Measurements from ENCODE around the gene GPR162.

Gene GPR162

DNA sequence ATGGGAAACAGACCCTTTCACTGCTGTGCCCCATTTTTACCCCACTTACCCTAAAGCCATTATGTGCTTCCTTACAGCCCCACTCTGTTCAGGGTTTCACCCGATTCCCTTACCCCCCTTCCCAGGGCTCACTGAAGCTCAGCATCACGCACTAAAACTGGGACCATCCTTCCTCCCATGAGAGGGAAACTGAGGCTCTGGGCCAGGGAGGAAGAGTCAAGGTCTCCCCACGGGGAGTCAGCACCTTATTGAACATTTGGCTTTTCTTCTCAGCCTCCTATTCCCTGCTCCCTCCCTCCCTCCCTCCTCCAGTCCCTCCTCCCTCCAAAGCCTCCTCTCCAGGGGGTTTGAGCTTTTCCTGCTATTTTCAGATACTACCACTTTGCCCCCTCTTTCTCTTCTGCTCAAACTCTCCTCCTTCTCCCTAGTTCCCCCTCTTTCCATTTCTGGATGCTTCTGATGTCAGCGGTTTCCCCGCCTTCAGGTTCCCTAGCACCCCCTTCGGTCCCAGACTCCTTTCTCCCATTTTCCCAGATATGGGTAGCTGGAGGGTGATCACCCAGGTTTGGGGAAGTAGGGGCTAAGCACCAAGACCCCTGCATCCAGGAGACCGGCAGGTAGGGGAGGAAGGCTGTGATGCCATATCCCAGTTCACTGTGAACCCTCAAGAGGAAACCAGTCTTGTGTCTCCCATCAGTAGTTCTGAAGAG lies 960 bp downstream of the GPR162 start:
- TF ChIP-seq TAF1 (IDR thresholded peaks at IDR 0.05; ENCODE audit: borderline replicate concordance, insufficient read depth, low read length): no peak
- TF ChIP-seq, protein P1, sequence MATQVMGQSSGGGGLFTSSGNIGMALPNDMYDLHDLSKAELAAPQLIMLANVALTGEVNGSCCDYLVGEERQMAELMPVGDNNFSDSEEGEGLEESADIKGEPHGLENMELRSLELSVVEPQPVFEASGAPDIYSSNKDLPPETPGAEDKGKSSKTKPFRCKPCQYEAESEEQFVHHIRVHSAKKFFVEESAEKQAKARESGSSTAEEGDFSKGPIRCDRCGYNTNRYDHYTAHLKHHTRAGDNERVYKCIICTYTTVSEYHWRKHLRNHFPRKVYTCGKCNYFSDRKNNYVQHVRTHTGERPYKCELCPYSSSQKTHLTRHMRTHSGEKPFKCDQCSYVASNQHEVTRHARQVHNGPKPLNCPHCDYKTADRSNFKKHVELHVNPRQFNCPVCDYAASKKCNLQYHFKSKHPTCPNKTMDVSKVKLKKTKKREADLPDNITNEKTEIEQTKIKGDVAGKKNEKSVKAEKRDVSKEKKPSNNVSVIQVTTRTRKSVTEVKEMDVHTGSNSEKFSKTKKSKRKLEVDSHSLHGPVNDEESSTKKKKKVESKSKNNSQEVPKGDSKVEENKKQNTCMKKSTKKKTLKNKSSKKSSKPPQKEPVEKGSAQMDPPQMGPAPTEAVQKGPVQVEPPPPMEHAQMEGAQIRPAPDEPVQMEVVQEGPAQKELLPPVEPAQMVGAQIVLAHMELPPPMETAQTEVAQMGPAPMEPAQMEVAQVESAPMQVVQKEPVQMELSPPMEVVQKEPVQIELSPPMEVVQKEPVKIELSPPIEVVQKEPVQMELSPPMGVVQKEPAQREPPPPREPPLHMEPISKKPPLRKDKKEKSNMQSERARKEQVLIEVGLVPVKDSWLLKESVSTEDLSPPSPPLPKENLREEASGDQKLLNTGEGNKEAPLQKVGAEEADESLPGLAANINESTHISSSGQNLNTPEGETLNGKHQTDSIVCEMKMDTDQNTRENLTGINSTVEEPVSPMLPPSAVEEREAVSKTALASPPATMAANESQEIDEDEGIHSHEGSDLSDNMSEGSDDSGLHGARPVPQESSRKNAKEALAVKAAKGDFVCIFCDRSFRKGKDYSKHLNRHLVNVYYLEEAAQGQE (IDR thresholded peaks at IDR 0.05; ENCODE audit: insufficient read depth in 1 of 2, low read depth in 2 of 2, low read length in 2 of 2): no peak
- no peak for TF ChIP-seq POLR2AphosphoS5 (IDR thresholded peaks at IDR 0.05; ENCODE audit: low read depth, low read length)
- no peak for TF ChIP-seq SIN3A (IDR thresholded peaks at IDR 0.05; ENCODE audit: borderline replicate concordance, insufficient read depth, low read length)
- no peak for TF ChIP-seq FOXP2 (optimal IDR thresholded peaks at IDR 0.05; ENCODE audit: borderline replicate concordance, extremely low read depth, extremely low read length, insufficient read depth)

DNA sequence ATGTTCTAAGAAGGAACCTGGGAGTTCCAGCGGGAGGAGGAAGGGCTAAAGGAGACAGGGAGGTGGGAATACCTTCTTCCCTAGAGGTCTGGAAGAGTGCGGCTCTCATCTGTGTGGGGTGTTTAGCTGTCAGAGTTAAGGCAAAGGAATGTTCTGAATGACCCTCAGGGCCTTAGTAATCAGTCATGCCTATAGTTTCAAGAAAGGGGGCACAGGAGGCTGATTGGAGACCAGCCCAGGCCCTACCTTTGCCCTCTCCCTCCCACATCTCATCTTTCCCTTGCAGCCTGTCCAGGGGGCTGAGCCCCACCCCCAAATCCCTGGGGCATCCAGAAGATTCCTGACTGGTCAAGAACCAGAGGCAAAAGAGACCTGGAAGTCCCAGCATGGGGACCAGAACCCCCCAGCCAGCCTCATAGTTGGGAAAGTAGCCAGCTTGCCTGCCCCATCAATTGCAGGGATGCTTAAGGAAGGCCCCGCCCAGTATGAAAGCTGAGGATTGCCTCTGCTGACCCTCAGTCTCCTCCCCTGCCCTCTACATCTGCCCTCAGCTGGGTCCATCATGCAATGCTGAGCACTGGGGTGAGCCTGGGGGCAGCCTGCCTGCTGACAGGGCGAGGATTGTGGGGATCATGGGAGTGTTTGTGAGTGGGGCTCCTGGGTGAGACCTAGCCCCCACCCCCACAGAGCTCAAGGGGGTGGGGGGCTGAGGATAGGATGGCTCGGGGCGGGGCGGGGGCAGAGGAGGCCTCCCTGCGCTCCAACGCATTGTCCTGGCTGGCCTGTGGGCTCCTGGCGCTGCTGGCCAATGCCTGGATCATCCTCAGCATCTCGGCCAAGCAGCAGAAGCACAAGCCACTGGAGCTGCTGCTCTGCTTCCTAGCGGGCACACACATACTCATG lies 1.8 kb downstream of the GPR162 start:
- TF ChIP-seq SIN3A (IDR thresholded peaks at IDR 0.05; ENCODE audit: borderline replicate concordance, insufficient read depth, low read length) (no peak), FOXP2 (optimal IDR thresholded peaks at IDR 0.05; ENCODE audit: borderline replicate concordance, extremely low read depth, extremely low read length, insufficient read depth) (no peak), TAF1 (IDR thresholded peaks at IDR 0.05; ENCODE audit: borderline replicate concordance, insufficient read depth, low read length) (no peak), POLR2AphosphoS5 (IDR thresholded peaks at IDR 0.05; ENCODE audit: low read depth, low read length) (no peak)
- TF ChIP-seq, protein P1 (IDR thresholded peaks at IDR 0.05; ENCODE audit: insufficient read depth in 1 of 2, low read depth in 2 of 2, low read length in 2 of 2): no peak

DNA sequence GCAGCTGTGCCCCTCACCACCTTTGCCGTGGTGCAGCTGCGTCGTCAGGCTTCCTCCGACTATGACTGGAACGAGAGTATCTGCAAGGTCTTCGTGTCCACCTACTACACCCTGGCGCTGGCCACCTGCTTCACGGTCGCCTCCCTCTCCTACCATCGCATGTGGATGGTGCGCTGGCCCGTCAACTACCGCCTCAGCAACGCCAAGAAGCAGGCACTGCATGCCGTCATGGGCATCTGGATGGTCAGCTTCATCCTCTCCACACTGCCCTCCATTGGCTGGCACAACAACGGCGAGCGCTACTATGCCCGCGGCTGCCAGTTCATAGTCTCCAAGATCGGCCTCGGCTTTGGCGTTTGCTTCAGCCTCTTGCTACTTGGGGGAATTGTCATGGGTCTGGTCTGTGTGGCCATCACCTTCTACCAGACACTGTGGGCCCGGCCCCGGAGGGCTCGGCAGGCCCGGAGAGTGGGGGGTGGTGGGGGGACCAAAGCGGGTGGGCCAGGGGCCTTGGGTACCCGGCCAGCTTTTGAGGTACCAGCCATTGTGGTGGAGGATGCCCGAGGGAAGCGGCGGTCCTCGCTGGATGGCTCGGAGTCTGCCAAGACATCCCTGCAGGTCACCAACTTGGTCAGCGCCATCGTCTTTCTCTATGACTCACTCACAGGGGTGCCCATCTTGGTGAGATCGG lies 2.6 kb downstream of the GPR162 start:
- TF ChIP-seq POLR2AphosphoS5 (IDR thresholded peaks at IDR 0.05; ENCODE audit: low read depth, low read length): no peak
- TF ChIP-seq, protein P1 (IDR thresholded peaks at IDR 0.05; ENCODE audit: insufficient read depth in 1 of 2, low read depth in 2 of 2, low read length in 2 of 2): no peak
- no peak for TF ChIP-seq FOXP2 (optimal IDR thresholded peaks at IDR 0.05; ENCODE audit: borderline replicate concordance, extremely low read depth, extremely low read length, insufficient read depth)
- no peak for TF ChIP-seq SIN3A (IDR thresholded peaks at IDR 0.05; ENCODE audit: borderline replicate concordance, insufficient read depth, low read length)
- TF ChIP-seq TAF1 (IDR thresholded peaks at IDR 0.05; ENCODE audit: borderline replicate concordance, insufficient read depth, low read length): no peak

DNA sequence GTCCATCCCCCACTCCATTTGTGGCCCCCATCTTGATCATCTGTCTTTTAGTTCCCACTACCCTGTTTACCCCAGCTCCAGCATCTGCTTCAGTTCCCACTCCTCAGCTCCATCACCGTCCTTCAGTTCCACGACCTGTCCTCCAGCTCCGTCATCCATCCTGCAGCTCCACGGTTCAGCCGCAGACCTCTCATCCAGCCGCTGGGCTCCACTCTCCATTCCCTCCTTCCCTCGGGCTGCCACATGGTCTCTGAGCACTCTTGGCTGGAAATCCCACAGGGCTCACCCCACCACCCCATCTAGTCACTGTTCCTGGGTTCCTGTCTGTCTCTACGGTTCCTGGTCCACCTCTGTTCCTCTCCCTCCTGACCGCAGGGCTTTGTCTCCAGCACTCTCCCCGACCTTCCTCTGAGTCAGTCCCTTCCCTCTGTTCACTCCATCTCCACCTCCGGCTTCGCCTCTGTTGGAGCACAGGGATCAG lies 3.3 kb downstream of the GPR162 start:
- TF ChIP-seq SIN3A (IDR thresholded peaks at IDR 0.05; ENCODE audit: borderline replicate concordance, insufficient read depth, low read length) (no peak), TAF1 (IDR thresholded peaks at IDR 0.05; ENCODE audit: borderline replicate concordance, insufficient read depth, low read length) (no peak), FOXP2 (optimal IDR thresholded peaks at IDR 0.05; ENCODE audit: borderline replicate concordance, extremely low read depth, extremely low read length, insufficient read depth) (no peak), POLR2AphosphoS5 (IDR thresholded peaks at IDR 0.05; ENCODE audit: low read depth, low read length) (no peak)
- TF ChIP-seq, protein P1 (IDR thresholded peaks at IDR 0.05; ENCODE audit: insufficient read depth in 1 of 2, low read depth in 2 of 2, low read length in 2 of 2): no peak
